ENCODE measurements around the gene TTC34.

Gene TTC34

GRCh38 chr1:2593251-2593878 lies 208.1 kb downstream of the TTC34 start:
- DNase-seq (ENCODE audit: low read depth in 2 of 3, low spot score in 2 of 3), result no peak

DNA sequence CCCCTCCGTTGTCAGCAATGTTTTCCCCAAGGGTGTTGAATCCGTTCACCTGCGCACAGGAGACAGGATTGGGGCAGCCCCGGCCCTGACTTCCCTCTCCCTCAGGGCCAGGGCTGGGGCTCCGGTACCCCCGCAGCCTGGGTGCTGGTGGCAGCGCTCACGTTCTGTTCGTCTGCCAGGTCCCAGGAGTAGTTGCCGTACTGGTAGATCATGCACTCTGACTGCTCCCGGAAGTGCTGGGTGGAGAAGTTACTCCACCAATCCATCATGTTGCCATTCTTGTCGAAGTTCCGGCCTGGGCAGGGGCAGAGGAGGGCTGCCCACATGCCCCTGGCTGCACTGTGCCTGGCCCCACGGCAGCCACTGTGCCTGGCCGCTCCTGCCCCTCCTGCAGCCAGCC lies 208.8 kb downstream of the TTC34 start:
- no peak for DNase-seq (ENCODE audit: low read depth in 2 of 3, low spot score in 2 of 3)

- no peak for DNase-seq (ENCODE audit: low read depth in 2 of 3, low spot score in 2 of 3)
These were observed 209.8 kb downstream of the TTC34 start for GRCh38 chr1:2591581-2592261.

GRCh38 chr1:2591233-2591580 lies 210.3 kb downstream of the TTC34 start:
- DNase-seq (ENCODE audit: low read depth in 2 of 3, low spot score in 2 of 3), result no peak

DNA sequence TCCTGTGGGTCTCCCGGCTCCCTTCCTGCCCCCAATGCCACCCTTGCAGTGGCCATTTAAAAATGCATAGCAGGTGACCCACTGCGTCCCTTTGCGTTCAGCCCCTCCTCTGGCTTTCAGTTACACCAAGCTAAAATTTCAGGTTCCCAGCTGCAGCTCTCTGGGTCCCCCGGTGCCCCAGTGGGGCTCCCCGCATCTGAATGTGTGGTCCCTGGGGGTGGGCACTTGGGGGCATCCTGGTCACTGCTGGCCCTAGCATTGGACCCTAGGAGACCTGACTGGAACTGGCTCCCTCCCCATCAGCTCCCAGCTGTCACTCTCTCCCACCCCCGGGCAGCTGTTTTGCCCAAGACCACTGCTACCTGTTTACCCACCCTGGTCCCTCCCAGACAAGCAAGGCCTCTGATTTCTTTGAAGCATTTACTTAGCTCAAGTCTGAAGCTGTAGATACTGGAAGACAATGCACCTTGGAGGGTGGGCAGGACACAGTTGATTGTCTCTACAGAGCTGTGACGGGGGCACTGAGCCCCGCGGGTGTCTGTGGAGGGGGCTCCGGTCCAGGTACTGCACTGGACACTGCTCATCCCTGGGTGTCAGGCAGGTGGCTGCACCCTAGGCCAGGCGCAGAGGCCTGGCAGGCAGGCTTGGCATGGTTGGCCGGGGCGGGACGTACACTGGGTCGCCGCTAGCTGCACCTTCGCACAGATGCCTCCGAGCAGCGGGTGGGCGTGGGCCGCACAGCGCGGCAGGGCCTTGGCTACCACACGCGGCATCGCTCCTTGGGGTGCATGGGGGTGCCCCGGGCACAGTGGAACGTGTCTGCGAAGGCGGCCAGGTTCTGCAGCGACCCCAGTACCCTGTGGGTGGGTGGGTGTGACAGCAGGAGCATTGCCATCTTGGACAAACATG lies 211.0 kb downstream of the TTC34 start:
- no peak for DNase-seq (ENCODE audit: low read depth in 2 of 3, low spot score in 2 of 3)

GRCh38 chr1:2589431-2590232 lies 211.9 kb downstream of the TTC34 start:
- no peak for DNase-seq (ENCODE audit: low read depth in 2 of 3, low spot score in 2 of 3)

- DNase-seq (ENCODE audit: low read depth in 2 of 3, low spot score in 2 of 3), result no peak
These were observed 212.6 kb downstream of the TTC34 start for GRCh38 chr1:2588661-2589430.

- no peak for DNase-seq (ENCODE audit: low read depth in 2 of 3, low spot score in 2 of 3)
These were observed 213.5 kb downstream of the TTC34 start for GRCh38 chr1:2587860-2588571.

DNA sequence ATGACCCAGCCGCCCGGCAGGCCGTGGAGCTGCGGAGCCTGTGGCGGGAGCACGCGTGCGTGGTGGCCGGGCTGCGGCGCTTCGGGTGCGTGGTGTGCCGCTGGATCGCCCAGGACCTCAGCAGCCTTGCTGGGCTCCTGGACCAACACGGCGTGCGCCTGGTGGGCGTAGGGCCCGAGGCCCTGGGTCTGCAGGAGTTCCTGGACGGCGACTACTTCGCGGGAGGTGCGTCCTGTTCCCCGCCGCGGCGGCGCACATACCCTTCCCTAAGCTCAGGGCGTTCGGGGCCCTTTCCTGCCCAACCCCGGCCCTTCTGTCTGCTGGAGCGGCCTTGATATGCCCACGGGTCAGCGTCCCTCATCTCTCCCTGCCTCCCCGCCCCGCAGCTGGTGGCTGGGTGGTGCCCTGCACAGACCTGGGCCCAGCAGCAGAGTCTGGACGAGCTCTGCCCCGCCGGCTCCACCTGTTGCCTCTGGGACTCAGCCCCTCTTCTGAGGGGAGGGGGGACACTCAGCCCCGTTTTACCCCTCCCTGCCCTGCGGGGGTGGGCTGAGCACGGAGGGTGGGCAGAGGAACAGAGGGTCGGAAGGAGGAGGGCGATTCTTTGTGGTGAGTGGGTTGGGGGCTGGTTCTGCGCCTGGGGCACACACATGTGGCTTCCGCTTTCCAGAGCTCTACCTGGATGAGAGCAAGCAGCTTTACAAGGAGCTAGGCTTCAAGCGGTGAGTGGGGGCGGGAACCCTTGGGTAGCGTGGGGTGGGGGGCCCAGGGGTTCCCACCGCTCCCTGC lies 214.2 kb downstream of the TTC34 start:
- DNase-seq (ENCODE audit: low read depth in 2 of 3, low spot score in 2 of 3), result no peak

GRCh38 chr1:2586154-2587070 lies 215.1 kb downstream of the TTC34 start, which contains the start of gene PRXL2B:
TSS of gene PRXL2B (plus strand) at chr1:2586777. CDS start at chr1:2586886, 109 bp downstream.
- peak; percentile 96 to 98 (median 98) for DNase-seq (ENCODE audit: low read depth in 2 of 3, low spot score in 2 of 3)

Measured in activated CD8-positive, alpha-beta memory T cell treated with anti-CD3 and anti-CD28 coated beads for 48 hours (primary cell).